KMS-11 (cell line): Measurements from ENCODE around the gene SMTN.

Experiments
- H2AFZ ChIP-seq: fragments of 200-600 bp; sonication (generic); 2 replicates; pipeline ENCODE4 v1.6.1; 2016; ENCODE audit warnings: antibody characterized with exemption, mixed run types, low read depth
- H3K27ac ChIP-seq: fragments of 200-600 bp; sonication (generic); 2 replicates; pipeline ENCODE4 v1.6.1; 2016; ENCODE audit warnings: mild to moderate bottlenecking, mixed run types
- H3K27me3 ChIP-seq: fragments of 200-600 bp; sonication (generic); 2 replicates; pipeline ENCODE4 v1.6.1; 2017; ENCODE audit warnings: mild to moderate bottlenecking, low read depth, mixed run types, moderate library complexity; ENCODE audit not compliant: insufficient read depth
- H3K36me3 ChIP-seq: fragments of 200-600 bp; sonication (generic); 2 replicates; pipeline ENCODE4 v1.6.1; 2017; ENCODE audit warnings: mild to moderate bottlenecking, mixed run types; ENCODE audit not compliant: insufficient read depth
- H3K4me1 ChIP-seq: fragments of 200-600 bp; sonication (generic); 2 replicates; pipeline ENCODE4 v1.6.1; 2016; ENCODE audit warnings: mild to moderate bottlenecking, low read depth, mixed run types; ENCODE audit not compliant: poor library complexity, severe bottlenecking
- H3K4me2 ChIP-seq: fragments of 200-600 bp; sonication (generic); 2 replicates; pipeline ENCODE4 v1.7.0; 2016; ENCODE audit warnings: mild to moderate bottlenecking, mixed run types
- H3K4me3 ChIP-seq: fragments of 200-600 bp; sonication (generic); IDR thresholded peaks from 2 replicates; pipeline ENCODE4 v1.6.1; 2017; ENCODE audit warnings: low read depth, low read length, mixed read lengths; ENCODE audit not compliant: insufficient read depth
- H3K79me2 ChIP-seq: fragments of 200-600 bp; sonication (generic); 2 replicates; pipeline ENCODE4 v1.6.1; 2016; ENCODE audit warnings: low read depth, mixed run types; ENCODE audit not compliant: insufficient read depth
- H3K9ac ChIP-seq: fragments of 200-600 bp; sonication (generic); 2 replicates; pipeline ENCODE4 v1.6.1; 2016; ENCODE audit warnings: mild to moderate bottlenecking, mixed run types
- H4K20me1 ChIP-seq: fragments of 200-600 bp; sonication (generic); 2 replicates; pipeline ENCODE4 v1.6.1; 2016; ENCODE audit warnings: mild to moderate bottlenecking, mixed run types; ENCODE audit not compliant: insufficient read depth
- TF ChIP-seq, protein P1 (sequence below): fragments of 200-600 bp; sonication (generic); conservative IDR thresholded peaks from 2 replicates; pipeline ENCODE4 v1.6.1; 2017; ENCODE audit warnings: low read depth, mild to moderate bottlenecking, antibody characterized with exemption, low read length, moderate library complexity, mixed read lengths

SMTN gene

DNA sequence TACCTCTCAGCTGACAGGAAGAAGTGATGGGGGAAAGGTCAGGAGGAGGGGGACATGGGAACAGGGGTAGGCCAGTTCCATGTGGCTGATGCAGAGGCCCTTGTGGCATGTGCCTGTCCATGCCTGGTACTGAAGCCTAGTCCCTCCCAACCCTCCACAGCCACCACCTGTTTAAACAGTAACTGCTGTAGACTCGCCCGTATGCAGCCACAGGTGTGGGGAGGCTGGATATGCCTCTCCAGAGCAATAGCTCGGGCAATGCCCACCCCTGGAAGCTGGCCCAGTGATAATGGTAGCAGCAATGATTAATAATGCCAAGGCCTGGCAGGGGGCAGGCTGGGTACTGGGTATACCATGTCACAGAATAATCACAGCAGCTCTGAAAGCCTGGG lies 2.3 kb downstream of the SMTN start:
- Histone ChIP-seq H3K27me3 (no peaks in the 10 kb centered on the region), H3K79me2 (0 out of 2 replicates have a peak, but pooled peaks cover 9% of the 10 kb centered on the region), H3K4me3 (no peak overlapping the region), H3K36me3 (no peaks in the 10 kb centered on the region), H3K9ac (peak overlapping the region; percentile 97; the same call in 1 of the 2 replicates), H3K4me1 (peaks cover 32% of the 10 kb centered on the region), H2AFZ (no peak overlapping the region), H3K4me2 (peak overlapping the region; percentile 95), H4K20me1 (no peaks in the 10 kb centered on the region), H3K27ac (peak overlapping the region; percentile 94; the same call in 1 of the 2 replicates)
- TF ChIP-seq, protein P1, sequence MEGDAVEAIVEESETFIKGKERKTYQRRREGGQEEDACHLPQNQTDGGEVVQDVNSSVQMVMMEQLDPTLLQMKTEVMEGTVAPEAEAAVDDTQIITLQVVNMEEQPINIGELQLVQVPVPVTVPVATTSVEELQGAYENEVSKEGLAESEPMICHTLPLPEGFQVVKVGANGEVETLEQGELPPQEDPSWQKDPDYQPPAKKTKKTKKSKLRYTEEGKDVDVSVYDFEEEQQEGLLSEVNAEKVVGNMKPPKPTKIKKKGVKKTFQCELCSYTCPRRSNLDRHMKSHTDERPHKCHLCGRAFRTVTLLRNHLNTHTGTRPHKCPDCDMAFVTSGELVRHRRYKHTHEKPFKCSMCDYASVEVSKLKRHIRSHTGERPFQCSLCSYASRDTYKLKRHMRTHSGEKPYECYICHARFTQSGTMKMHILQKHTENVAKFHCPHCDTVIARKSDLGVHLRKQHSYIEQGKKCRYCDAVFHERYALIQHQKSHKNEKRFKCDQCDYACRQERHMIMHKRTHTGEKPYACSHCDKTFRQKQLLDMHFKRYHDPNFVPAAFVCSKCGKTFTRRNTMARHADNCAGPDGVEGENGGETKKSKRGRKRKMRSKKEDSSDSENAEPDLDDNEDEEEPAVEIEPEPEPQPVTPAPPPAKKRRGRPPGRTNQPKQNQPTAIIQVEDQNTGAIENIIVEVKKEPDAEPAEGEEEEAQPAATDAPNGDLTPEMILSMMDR: no peak

DNA sequence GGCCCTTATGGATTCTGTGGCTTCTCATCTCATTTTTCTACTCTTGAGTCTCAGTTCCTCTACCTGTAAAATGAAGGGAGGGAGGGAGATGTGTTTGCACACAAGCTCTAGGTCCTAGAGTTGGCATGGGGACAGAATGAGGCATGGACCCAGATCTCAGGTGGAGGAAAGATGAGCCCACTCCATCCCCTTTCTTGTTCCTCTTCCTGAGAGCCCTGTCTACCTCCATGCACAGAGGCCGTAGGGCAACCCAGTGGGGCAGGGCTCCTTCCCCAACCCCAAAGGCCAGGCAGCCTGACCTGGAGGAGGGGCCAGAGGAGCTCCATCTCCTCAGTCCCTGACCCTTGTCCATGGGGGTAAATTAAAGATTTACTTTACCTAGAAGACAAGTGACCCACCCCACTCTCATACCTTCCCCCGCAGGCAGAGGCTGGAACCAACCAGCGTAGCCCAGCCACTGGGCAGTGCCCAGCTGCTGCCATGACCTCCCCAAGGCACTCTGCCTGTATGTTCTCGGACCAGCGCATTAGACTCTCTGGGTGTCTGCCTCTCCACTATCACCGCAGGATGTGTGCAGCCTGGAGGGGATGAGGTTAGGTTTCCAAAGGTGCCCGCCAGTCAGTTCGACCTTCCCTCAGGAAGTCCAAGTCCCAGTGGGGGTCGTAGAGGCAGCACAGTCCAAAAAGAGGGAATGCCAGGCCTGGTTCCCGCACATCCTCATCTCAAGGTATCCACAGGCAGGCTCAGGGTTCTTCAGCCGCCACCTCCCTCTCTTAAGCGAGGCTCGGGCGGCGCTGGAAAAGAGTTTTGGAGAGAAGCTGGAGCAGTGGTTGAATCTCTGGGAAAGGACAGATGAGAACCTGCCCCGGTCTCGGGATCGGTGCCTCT lies 3.0 kb downstream of the SMTN start:
- H3K9ac ChIP-seq: peak overlapping the region; percentile 97
- H3K27ac ChIP-seq: peak overlapping the region; percentile 94
- no peaks in the 10 kb centered on the region for H3K27me3 ChIP-seq
- no peaks in the 10 kb centered on the region for H3K36me3 ChIP-seq
- peak overlapping the region; percentile 98 for H2AFZ ChIP-seq
- H3K4me3 ChIP-seq: peak overlapping the region; percentile 37
- peak overlapping the region; percentile 95 for H3K4me2 ChIP-seq
- no peaks in the 10 kb centered on the region for H4K20me1 ChIP-seq
- 0 out of 2 replicates have a peak, but pooled peaks cover 9% of the 10 kb centered on the region for H3K79me2 ChIP-seq
- peaks cover 32% of the 10 kb centered on the region for H3K4me1 ChIP-seq
- TF ChIP-seq, protein P1: no peak

DNA sequence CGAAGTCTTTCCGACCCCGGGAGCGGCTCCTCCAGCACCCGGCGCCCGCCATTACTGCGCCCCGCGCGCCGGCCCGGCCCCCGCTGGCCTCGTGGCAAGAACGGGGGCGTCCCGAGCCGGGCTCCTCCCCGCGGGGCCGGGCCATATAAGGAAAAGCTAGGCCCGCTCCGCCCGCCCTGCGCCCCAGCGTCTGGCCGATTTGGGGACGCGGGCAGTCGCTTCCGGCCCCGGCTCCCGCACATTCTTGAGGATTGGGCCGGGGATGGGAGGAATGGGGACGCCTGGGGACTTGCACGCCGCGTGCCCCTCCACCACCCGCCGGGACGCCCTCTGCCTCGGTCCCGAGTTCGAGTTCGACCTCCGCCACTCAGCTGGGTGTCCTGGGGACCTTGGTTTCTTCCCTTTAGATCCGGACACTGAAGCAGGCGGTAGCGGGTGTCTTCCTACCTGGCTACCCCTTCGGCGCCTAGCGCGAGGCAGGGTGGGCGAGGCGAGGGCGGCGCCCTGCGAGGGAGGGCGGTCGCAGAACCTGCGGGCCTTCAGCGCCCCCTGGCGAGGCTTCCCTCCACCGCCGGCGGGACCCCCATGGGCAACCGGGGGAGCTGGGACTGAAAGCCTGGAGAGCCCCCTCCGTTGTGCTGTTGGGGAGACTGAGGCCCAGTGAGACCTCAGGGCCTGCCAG lies 3.8 kb downstream of the SMTN start:
- H3K27ac ChIP-seq: peak overlapping the region; percentile 94
- H3K36me3 ChIP-seq: no peaks in the 10 kb centered on the region
- peak overlapping the region; percentile 98 for H2AFZ ChIP-seq
- 0 out of 2 replicates have a peak, but pooled peaks cover 9% of the 10 kb centered on the region for H3K79me2 ChIP-seq
- peak overlapping the region; percentile 95; the same call in 1 of the 2 replicates for H3K4me2 ChIP-seq
- H3K4me3 ChIP-seq: peak overlapping the region; percentile 37
- H3K9ac ChIP-seq: peak overlapping the region; percentile 97
- no peaks in the 10 kb centered on the region for H4K20me1 ChIP-seq
- H3K27me3 ChIP-seq: no peaks in the 10 kb centered on the region
- peaks cover 32% of the 10 kb centered on the region for H3K4me1 ChIP-seq
- TF ChIP-seq, protein P1: peak; percentile 89

DNA sequence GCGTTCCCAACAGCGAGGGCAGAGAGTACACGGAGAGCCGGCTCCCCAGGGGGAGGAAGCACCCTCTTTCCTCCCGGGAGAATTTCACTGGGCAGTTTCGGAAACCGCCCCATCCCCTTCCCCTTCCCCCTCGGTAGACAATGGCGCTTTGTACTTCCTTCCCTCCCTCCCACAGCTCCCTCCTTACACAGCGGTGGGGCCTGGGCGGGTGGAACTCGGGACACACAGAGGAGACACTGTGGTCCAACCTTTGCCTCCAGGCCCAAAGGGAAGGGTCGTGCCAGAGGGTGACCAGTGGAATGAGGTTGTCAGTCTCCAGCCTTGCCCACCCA lies 4.3 kb downstream of the SMTN start:
- TF ChIP-seq, protein P1: peak; percentile 48
- Histone ChIP-seq H3K79me2 (0 out of 2 replicates have a peak, but pooled peaks cover 9% of the 10 kb centered on the region), H3K36me3 (no peaks in the 10 kb centered on the region), H3K27me3 (no peaks in the 10 kb centered on the region), H4K20me1 (no peaks in the 10 kb centered on the region), H3K9ac (peak overlapping the region; percentile 97), H3K4me2 (peak overlapping the region; percentile 64; the same call in 1 of the 2 replicates), H3K4me1 (peaks cover 30% of the 10 kb centered on the region), H3K4me3 (no peak overlapping the region), H2AFZ (peak overlapping the region; percentile 98), H3K27ac (peak overlapping the region; percentile 94; the same call in 1 of the 2 replicates)
